ENCODE data around the gene IFI27L2. TPM values are rescaled to one million over a fixed set of nuclear protein-coding genes. Genes with fewer than 3 reads are reported as not detected.

The IFI27L2 gene
- total and polyA plus RNA-seq, 2 of the 8 experiments (the other 6 are each of a cell fraction or from before 2014, with no cell fraction given): 14.0 to 69.6 TPM

- H3K9me3 ChIP-seq (ENCODE audit: insufficient read depth in 2 of 2, low read depth in 1 of 2, low read length in 1 of 2): peaks cover 5 to 8% of the 10 kb centered on the region in 2 experiments; a peak in 1 of 4 replicates
- POLR2A ChIA-PET (ENCODE audit: partially characterized antibody): interaction anchor here (0.9 kb wide), 1 partner anchor 48 kb away, joined by 3 read pairs; no protein-coding TSS in a partner anchor
- no peak overlapping the region for H2AK5ac ChIP-seq (ENCODE audit: low read depth, low read length)
- H3K18ac ChIP-seq (ENCODE audit: extremely low read depth, low read length): no peak overlapping the region
- H4K91ac ChIP-seq (replicated peaks; ENCODE audit: insufficient read length, low read length): no peak overlapping the region
- H3K4me1 ChIP-seq (replicated peaks in 1 of 4; ENCODE audit: control insufficient read depth in 3 of 4, insufficient read depth in 4 of 4, low read length in 3 of 4): peaks cover 0 to 4% (median 2%) of the 10 kb centered on the region in 4 experiments; a peak in 3 of 7 replicates
- peak; percentile 65 for FAIRE-seq
- 65% methylated on average over 4 of the region's 4 CpGs; no CpG with 5 or more reads in 1 of the 2 experiments for WGBS, 2 experiments (ENCODE audit: extremely low coverage in 1 of 2, insufficient coverage in 1 of 2, insufficient read length in 1 of 2, insufficient replicate concordance in 2 of 2, low coverage in 1 of 2, low lambda C conversion rate in 2 of 2, missing lambda C conversion rate in 1 of 2)
- peak in 1 of 2 experiments; percentile 73 for DNase-seq (ENCODE audit: low read depth in 1 of 2, low spot score in 2 of 2)
- no peaks in the 10 kb centered on the region for H3K79me1 ChIP-seq (ENCODE audit: low read depth, low read length)
- H3K14ac ChIP-seq (ENCODE audit: insufficient read length): no peak overlapping the region
- no peaks in the 10 kb centered on the region for H3K79me2 ChIP-seq (ENCODE audit: control insufficient read depth in 1 of 2, insufficient read depth in 2 of 2, low read length in 2 of 2)
- peaks cover 9% of the 10 kb centered on the region; the same call in 1 of the 2 replicates for H3K23me2 ChIP-seq (ENCODE audit: low read depth, low read length)
- no peak overlapping the region for H2BK20ac ChIP-seq (ENCODE audit: low read length)
- H4K8ac ChIP-seq (ENCODE audit: extremely low read depth, insufficient read depth, low read length): no peak overlapping the region
- no peaks in the 10 kb centered on the region; a peak in 1 of 8 replicates for H3K36me3 ChIP-seq (ENCODE audit: control insufficient read depth in 2 of 4, insufficient read depth in 4 of 4, low read length in 3 of 4)
- H3K4me3 ChIP-seq (ENCODE audit: extremely low read depth in 1 of 4, insufficient read depth in 2 of 4, low read depth in 3 of 4, low read length in 4 of 4): no peak overlapping the region
- CTCF ChIA-PET (ENCODE audit: partially characterized antibody): interaction anchor here (0.7 to 5.3 kb wide), 42 partner anchors 10 to 543 kb away, joined by 3 to 55 read pairs (median 4); partner anchors contain the start of genes CCDC197, IFI27, SERPINA1 and SERPINA10
- no peak overlapping the region for H4K5ac ChIP-seq (ENCODE audit: insufficient read length, low read depth, low read length)
- H2BK120ac ChIP-seq (replicated peaks; ENCODE audit: low read depth, low read length): no peak overlapping the region
- H3K56ac ChIP-seq (replicated peaks; ENCODE audit: insufficient read length, low read depth, low read length): no peak overlapping the region
- H2BK12ac ChIP-seq (ENCODE audit: low read depth, low read length): no peak overlapping the region
- no peaks in the 10 kb centered on the region; a peak in 1 of 7 replicates for H3K27me3 ChIP-seq (replicated peaks in 1 of 4; ENCODE audit: control insufficient read depth in 3 of 4, extremely low read depth in 1 of 4, insufficient read depth in 3 of 4, low read length in 3 of 4)
- H2AFZ ChIP-seq (ENCODE audit: low read length): no peak overlapping the region
- H3K4ac ChIP-seq (replicated peaks; ENCODE audit: insufficient read length, low read depth, low read length): no peak overlapping the region
- H2BK15ac ChIP-seq (ENCODE audit: low read length): no peak overlapping the region
- H3K4me2 ChIP-seq (ENCODE audit: insufficient read depth in 1 of 2, low read depth in 2 of 2, low read length in 2 of 2): no peak overlapping the region
- no peaks in the 10 kb centered on the region for H4K20me1 ChIP-seq (replicated peaks in 1 of 2; ENCODE audit: control insufficient read depth in 1 of 2, insufficient read depth in 2 of 2, low read length in 2 of 2)
- no peak overlapping the region for H3K23ac ChIP-seq (ENCODE audit: insufficient read length)
- no peak overlapping the region for H3K9ac ChIP-seq (replicated peaks in 1 of 4; ENCODE audit: extremely low read depth in 1 of 4, low read depth in 3 of 4, low read length in 3 of 4)
- no peak overlapping the region for H3K27ac ChIP-seq (ENCODE audit: low read depth, low read length)
- no peak overlapping the region for H2BK5ac ChIP-seq (ENCODE audit: low read depth, low read length)
- TF ChIP-seq BACH1 (IDR thresholded peaks at IDR 0.05; ENCODE audit: low read length) (peak; percentile 96), TBP (IDR thresholded peaks at IDR 0.05; ENCODE audit: low read depth, low read length) (no peak), SP2 (IDR thresholded peaks at IDR 0.05; ENCODE audit: low read length) (no peak), BCL11A (IDR thresholded peaks at IDR 0.05; ENCODE audit: low read depth in 2 of 2, low read length in 2 of 2) (no peak), POU5F1 (IDR thresholded peaks at IDR 0.05; ENCODE audit: low read depth, low read length) (no peak), EZH2 (IDR thresholded peaks at IDR 0.05; ENCODE audit: low read depth, low read length, severe bottlenecking) (no peak), CTCF (IDR thresholded peaks at IDR 0.05; ENCODE audit: control extremely low read depth in 1 of 3, insufficient read depth in 1 of 3, low read depth in 1 of 3, low read length in 3 of 3) (peak in 2 of 3 experiments; percentile 64 to 68; a peak in 3 of 4 replicates), JUND (IDR thresholded peaks at IDR 0.05; ENCODE audit: low read length) (0 out of 2 replicates have a peak, but pooled peaks have one; percentile 33), KDM5A (IDR thresholded peaks at IDR 0.05; ENCODE audit: low read length) (no peak), MAFK (IDR thresholded peaks at IDR 0.05; ENCODE audit: low read depth, low read length) (peak; percentile 73), GTF2F1 (IDR thresholded peaks at IDR 0.05; ENCODE audit: borderline replicate concordance, low read depth, low read length) (no peak)
Observed at GRCh38 chr14:94132285-94132887, 3.0 kb upstream of the IFI27L2 start.
